HEK293 (cell line): ENCODE measurements around the gene CILP.

Experiments used
- CTCF ChIA-PET: fragments of 350-600 bp; formaldehyde crosslinking; extraction: SDS; loops from one replicate; lab custom pipeline; 2021; ENCODE audit warnings: antibody characterized with exemption; lab: Yijun Ruan, JAX
- POLR2A ChIA-PET: fragments of 300-600 bp; formaldehyde crosslinking; extraction: SDS; loops from one replicate; lab custom pipeline; 2020; ENCODE audit warnings: antibody characterized with exemption, inconsistent platforms; lab: Yijun Ruan, JAX
- H3K27ac ChIP-seq: fragments of 200-500 bp; sonication (Bioruptor generic); 2 replicates; pipeline ENCODE4 v1.5.1; 2014; ENCODE audit warnings: low read depth, low read length, control low read depth, inconsistent platforms; ENCODE audit errors: extremely low read depth
- H3K36me3 ChIP-seq, 2 experiments: fragments of 200-500 bp in 1 of 2; sonication (Bioruptor generic) in 1 of 2; 1 replicate in 1 of 2; 2 replicates in 1 of 2; pipeline ENCODE4 v1.5.1; 2014 to 2017; ENCODE audit warnings: inconsistent platforms in 2 of 2, low read length in 2 of 2; ENCODE audit not compliant: control insufficient read depth in 2 of 2, insufficient read depth in 1 of 2
- H3K4me1 ChIP-seq: fragments of 200-500 bp; sonication (Bioruptor generic); 2 replicates; pipeline ENCODE4 v1.5.1; 2014; ENCODE audit warnings: mild to moderate bottlenecking, low read length, inconsistent platforms; ENCODE audit not compliant: control insufficient read depth, insufficient read depth
- H3K4me3 ChIP-seq: 2 replicates; pipeline ENCODE4 v1.5.1; 2011; ENCODE audit warnings: low read depth, mild to moderate bottlenecking, control low read depth, low read length, moderate library complexity
- H3K9me3 ChIP-seq: fragments of 200-500 bp; sonication (Bioruptor generic); 2 replicates; pipeline ENCODE4 v1.5.1; 2014; ENCODE audit warnings: low read depth, low read length, inconsistent platforms; ENCODE audit not compliant: control insufficient read depth, insufficient read depth
- GLIS2 ChIP-seq: fragments of 450-650 bp; formaldehyde crosslinking; IDR thresholded peaks from 2 replicates; pipeline ENCODE4 v1.5.1; 2016; ENCODE audit warnings: missing biosample characterization, missing genetic modification characterization
- KLF8 ChIP-seq: fragments of 450-650 bp; formaldehyde crosslinking; IDR thresholded peaks from 2 replicates; pipeline ENCODE4 v1.5.1; 2016; ENCODE audit warnings: missing biosample characterization, missing genetic modification characterization
- MEIS1 ChIP-seq: sonication (generic); formaldehyde crosslinking; IDR thresholded peaks from 2 replicates; pipeline ENCODE4 v1.8.1; 2022; ENCODE audit warnings: missing genetic modification reagents, mild to moderate bottlenecking, borderline replicate concordance
- PBX3 ChIP-seq: sonication (generic); formaldehyde crosslinking; IDR thresholded peaks from 2 replicates; pipeline ENCODE4 v1.8.1; 2022; ENCODE audit warnings: mild to moderate bottlenecking, moderate library complexity, missing genetic modification reagents
- SCRT1 ChIP-seq: fragments of 450-650 bp; formaldehyde crosslinking; IDR thresholded peaks from 2 replicates; pipeline ENCODE4 v1.5.1; 2016; ENCODE audit warnings: missing biosample characterization, missing genetic modification characterization, borderline replicate concordance
- ZBTB21 ChIP-seq: fragments of 450-650 bp; formaldehyde crosslinking; IDR thresholded peaks from 2 replicates; pipeline ENCODE4 v1.5.1; 2017; ENCODE audit warnings: missing biosample characterization, missing genetic modification characterization
- ZBTB26 ChIP-seq: fragments of 450-650 bp; formaldehyde crosslinking; optimal IDR thresholded peaks from 2 replicates; pipeline ENCODE3; 2016; ENCODE audit warnings: missing biosample characterization, mild to moderate bottlenecking, missing genetic modification characterization
- ZBTB48 ChIP-seq: fragments of 450-650 bp; formaldehyde crosslinking; IDR thresholded peaks from 2 replicates; pipeline ENCODE4 v1.5.1; 2016; ENCODE audit warnings: missing biosample characterization, missing genetic modification characterization
- ZFP37 ChIP-seq: fragments of 450-650 bp; formaldehyde crosslinking; IDR thresholded peaks from 2 replicates; pipeline ENCODE4 v1.5.1; 2016; ENCODE audit warnings: missing biosample characterization, missing genetic modification characterization
- ZNF202 ChIP-seq: fragments of 450-650 bp; formaldehyde crosslinking; IDR thresholded peaks from 2 replicates; pipeline ENCODE4 v1.5.1; 2016; ENCODE audit warnings: missing biosample characterization, missing genetic modification characterization, borderline replicate concordance
- ZNF221 ChIP-seq: fragments of 450-650 bp; formaldehyde crosslinking; IDR thresholded peaks from 2 replicates; pipeline ENCODE4 v1.5.1; 2017; ENCODE audit warnings: missing biosample characterization, missing genetic modification characterization, borderline replicate concordance
- ZNF335 ChIP-seq: fragments of 450-650 bp; formaldehyde crosslinking; conservative IDR thresholded peaks from 2 replicates; pipeline ENCODE4 v1.5.1; 2016; ENCODE audit warnings: missing biosample characterization, missing genetic modification characterization
- ZNF354C ChIP-seq: fragments of 450-650 bp; formaldehyde crosslinking; IDR thresholded peaks from 2 replicates; pipeline ENCODE4 v1.5.1; 2016; ENCODE audit warnings: missing biosample characterization, missing genetic modification characterization, low read depth, borderline replicate concordance
- ZNF366 ChIP-seq: fragments of 450-650 bp; formaldehyde crosslinking; conservative IDR thresholded peaks from 2 replicates; pipeline ENCODE4 v1.5.1; 2016; ENCODE audit warnings: missing biosample characterization, missing genetic modification characterization
- ZNF391 ChIP-seq: fragments of 450-650 bp; formaldehyde crosslinking; IDR thresholded peaks from 2 replicates; pipeline ENCODE4 v1.5.1; 2016; ENCODE audit warnings: low read depth, missing biosample characterization, missing genetic modification characterization, borderline replicate concordance
- ZNF426 ChIP-seq: fragments of 450-650 bp; formaldehyde crosslinking; IDR thresholded peaks from 2 replicates; pipeline ENCODE4 v1.5.1; 2017; ENCODE audit warnings: missing biosample characterization, missing genetic modification characterization, mild to moderate bottlenecking, inconsistent platforms, moderate library complexity
- ZNF510 ChIP-seq: fragments of 450-650 bp; formaldehyde crosslinking; IDR thresholded peaks from 2 replicates; pipeline ENCODE4 v1.5.1; 2018; ENCODE audit warnings: mild to moderate bottlenecking, missing genetic modification characterization, missing biosample characterization; ENCODE audit not compliant: insufficient replicate concordance
- ZNF549 ChIP-seq: fragments of 450-650 bp; IDR thresholded peaks from 2 replicates; pipeline ENCODE4 v1.5.1; 2018; ENCODE audit warnings: missing biosample characterization, missing genetic modification characterization, mild to moderate bottlenecking, inconsistent platforms, moderate library complexity
- ZNF692 ChIP-seq: fragments of 450-650 bp; formaldehyde crosslinking; IDR thresholded peaks from 2 replicates; pipeline ENCODE4 v1.5.1; 2016; ENCODE audit warnings: missing biosample characterization, missing genetic modification characterization
- ZSCAN5A ChIP-seq: fragments of 450-650 bp; formaldehyde crosslinking; IDR thresholded peaks from 2 replicates; pipeline ENCODE4 v1.5.1; 2016; ENCODE audit warnings: missing biosample characterization, missing genetic modification characterization

Gene CILP

GRCh38 chr15:65221697-65222096 lies 10.4 kb upstream of the CILP start:
- Histone ChIP-seq H3K27ac (no peak overlapping the region), H3K4me3 (no peak overlapping the region), H3K9me3 (no peaks in the 10 kb centered on the region), H3K36me3 (no peaks in the 10 kb centered on the region), H3K4me1 (no peaks in the 10 kb centered on the region)
- CTCF ChIA-PET = interaction anchor here (2.2 kb wide), 1 partner anchor 10 kb away, joined by 8 read pairs; the partner anchor contains the start of gene CILP
- no peak for TF ChIP-seq ZNF391 (tag by site-specific recombination)
- no peak for TF ChIP-seq GLIS2
- TF ChIP-seq SCRT1 (tag by site-specific recombination) = no peak
- no peak for TF ChIP-seq ZNF202 (tag by site-specific recombination)
- TF ChIP-seq ZNF366 (tag by site-specific recombination) = no peak
- TF ChIP-seq ZNF510 (tag by site-specific recombination) = no peak
- TF ChIP-seq ZNF426 (tag by site-specific recombination) = no peak
- POLR2A ChIA-PET = no interaction called here

- ChIA-PET POLR2A (interaction anchor here (0.6 kb wide), 1 partner anchor 34 kb away, joined by 3 read pairs; the partner anchor contains the start of gene CLPX), CTCF (no interaction called here)
- Histone ChIP-seq H3K4me3 (no peak overlapping the region), H3K4me1 (no peaks in the 10 kb centered on the region), H3K27ac (no peak overlapping the region), H3K36me3 (no peaks in the 10 kb centered on the region), H3K9me3 (no peaks in the 10 kb centered on the region)
- TF ChIP-seq ZFP37 (no peak), GLIS2 (no peak), ZBTB48 (tag by site-specific recombination) (no peak), KLF8 (tag by site-specific recombination) (no peak), ZNF354C (tag by site-specific recombination) (no peak), ZNF221 (no peak), MEIS1 (CRISPR knock-in tag) (no peak), ZNF335 (no peak), ZBTB21 (no peak), ZNF692 (tag by site-specific recombination) (no peak), ZNF549 (tag by site-specific recombination) (no peak), ZSCAN5A (tag by site-specific recombination) (no peak), PBX3 (CRISPR knock-in tag) (no peak), ZBTB26 (no peak)
Observed at GRCh38 chr15:65219137-65219536, 7.9 kb upstream of the CILP start.
